NCI-H2081 treated with DMSO at 0.1 percent for 48 hours (cell line): ENCODE data around the gene YWHAH.

Source experiments
- DNase-seq: peaks from one replicate; lab custom pipeline; 2025; lab: John Stamatoyannopoulos, UW

The YWHAH gene

DNA sequence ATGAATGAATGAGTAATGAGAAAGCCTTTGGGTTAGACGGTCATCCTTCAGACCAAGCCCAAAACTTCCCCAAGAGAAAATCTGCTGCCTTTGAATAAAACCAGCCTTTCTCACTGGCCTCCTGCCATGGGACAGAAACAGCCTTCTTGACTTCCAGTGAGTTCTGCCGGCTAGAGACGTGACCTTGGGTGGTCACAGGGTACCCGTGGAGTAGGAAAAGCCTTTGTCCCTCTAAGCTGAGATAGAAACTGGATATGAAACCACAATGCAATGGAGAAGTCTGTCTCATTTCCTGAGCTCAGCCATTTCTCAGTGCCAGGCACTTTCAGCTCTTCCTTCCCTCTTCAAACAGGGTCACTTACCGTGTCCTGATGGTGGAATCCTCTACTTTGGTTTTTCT, 21.2 kb upstream of the YWHAH start:
- no peak for DNase-seq

DNA sequence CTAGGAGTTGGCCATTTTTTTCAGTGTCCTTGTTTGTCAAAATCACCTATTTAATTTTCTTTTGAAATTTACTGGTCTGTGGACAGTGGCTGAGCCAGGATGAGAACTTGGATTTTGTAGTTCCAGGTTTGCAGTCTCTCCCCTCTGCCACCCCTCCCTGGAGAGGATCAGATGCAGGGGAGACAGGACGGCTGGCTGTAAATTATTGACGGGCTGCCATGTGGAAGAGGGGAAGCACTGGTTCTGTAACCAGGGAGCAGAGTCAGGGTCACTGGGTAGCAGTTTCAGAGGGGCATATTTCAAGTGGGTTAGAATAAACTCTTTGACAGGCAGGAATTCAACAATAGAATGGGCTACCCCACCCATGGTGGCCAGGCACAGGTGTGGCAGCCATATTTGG, 20.6 kb upstream of the YWHAH start:
- DNase-seq, result no peak

DNA sequence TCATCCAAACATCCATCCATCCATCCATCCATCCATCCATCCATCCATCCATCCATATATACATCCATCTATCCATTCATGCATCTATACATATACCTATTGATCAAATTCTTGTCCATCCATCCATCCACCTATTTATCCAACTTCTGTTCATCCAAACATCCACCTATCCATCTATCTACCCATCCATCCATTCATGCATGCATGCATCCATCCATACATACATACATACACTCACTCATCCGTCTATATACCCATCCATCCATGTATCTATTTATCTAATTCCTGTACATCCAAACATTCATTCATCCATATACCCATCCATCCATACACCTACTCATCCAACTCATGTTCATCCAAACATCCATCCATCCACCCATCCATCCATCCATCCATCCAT, 19.3 kb upstream of the YWHAH start:
- DNase-seq, result no peak

DNA sequence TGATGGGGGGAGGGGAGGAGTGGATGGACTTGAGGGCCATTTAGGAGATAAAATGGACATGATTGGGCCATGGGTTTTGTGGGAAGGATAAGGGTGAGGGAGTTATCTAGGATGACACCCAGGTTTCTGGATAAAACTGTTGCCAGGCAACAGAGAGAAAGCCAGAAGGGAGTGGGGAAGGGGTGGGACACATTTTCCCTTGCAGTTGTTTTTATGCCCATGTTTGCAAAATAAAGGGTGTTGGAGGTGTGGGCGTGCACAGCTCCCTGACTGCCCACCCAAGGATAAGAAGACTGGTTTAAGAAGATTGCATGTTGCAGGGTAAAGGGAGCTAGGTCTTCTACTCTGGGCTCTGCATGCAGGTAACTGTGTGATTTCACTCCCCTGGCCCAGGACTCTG, 18.3 kb upstream of the YWHAH start:
- no peak for DNase-seq

DNA sequence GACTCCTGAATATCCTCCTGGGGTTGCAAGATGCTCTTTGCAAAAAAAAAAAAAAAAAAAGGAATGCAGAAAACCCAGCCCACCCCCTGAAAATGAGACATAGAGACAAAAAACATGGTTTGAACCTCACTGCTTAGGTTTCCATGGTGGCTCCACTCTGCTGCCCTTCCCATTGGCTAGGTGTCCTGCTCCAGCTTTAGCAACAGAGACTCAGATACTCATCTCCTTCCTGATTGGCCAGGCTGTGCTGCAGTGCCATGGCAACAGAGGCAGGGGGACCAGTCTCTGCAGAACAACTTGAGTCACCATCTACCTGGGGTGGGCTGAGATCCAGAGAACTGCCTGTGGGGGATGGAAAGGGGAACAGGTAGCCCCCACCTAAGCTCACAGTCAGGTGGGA, 17.4 kb upstream of the YWHAH start:
- no peak for DNase-seq

DNA sequence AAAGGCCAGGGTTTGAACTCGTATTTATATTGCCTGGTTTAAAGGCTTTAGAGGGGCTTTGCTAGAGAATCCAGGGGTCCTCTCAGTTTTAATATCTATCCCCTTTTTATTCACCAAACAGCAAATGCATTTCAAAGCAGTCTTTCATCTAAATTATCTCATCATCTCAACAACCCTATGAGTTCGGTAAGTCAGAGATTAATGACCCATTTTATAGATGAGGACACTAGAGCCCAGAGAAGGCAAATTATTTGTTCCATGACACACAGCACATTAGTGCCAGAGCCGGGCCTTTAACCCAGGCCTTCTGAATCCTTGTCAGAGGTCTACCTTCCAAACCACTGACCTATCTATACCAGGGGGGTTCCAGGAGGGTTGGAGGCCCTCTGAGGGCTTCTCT, 16.8 kb upstream of the YWHAH start:
- no peak for DNase-seq

DNA sequence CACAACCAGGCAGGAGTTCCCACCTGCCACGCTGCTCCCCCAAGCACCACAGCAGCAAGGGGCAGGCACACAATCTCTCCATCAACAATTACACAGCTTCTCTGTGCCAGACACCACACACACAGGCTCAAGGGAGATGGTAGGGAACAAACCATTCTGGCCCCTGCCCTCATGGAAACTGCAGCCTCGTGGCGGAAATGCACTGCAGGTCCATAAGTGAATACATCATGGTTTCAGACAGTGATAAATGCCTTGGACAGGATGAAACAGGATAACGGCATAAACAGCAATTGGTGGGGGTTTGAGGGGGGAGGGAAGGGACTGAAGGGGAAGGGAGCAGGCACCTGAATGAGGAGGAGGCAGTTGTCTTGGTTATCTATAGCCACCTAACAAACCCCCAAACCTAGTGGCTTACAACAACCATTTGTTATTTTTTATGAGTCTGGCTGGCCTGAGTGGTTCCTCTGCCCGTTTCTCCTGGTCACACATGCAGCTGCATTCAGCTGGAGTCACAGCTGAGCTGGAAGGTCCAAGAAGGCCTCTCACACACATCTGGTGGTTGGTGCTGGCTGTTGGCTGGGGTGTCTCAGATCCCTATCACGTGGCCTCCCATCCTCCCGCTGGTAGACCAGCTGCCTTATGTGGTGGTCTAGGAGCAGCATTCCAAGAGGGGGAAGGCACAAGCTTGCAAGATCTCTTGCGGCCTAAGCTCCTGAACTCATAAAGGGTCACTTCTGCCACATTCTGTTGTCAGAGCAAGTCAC, 15.0 kb upstream of the YWHAH start:
- DNase-seq, result no peak

DNA sequence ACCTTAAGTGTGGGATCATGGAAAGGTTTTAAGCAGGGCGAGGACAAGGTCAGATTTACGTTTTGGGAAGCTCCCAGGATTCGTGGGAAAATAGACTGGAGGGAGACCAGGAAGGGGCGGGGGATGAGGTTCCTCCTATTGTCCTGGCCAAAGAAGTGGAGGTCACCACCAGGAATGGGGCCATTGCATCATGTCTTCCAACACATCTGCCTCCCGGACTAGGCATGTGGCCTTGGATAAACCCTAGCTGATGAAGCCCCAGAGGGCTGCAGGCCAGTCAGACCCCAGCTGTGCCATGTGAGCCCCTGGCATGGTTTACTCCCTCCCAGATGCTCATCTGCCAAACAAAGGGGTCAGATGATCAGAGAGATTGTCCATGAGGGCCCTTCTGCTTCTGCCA, 11.5 kb upstream of the YWHAH start:
- no peak for DNase-seq

DNA sequence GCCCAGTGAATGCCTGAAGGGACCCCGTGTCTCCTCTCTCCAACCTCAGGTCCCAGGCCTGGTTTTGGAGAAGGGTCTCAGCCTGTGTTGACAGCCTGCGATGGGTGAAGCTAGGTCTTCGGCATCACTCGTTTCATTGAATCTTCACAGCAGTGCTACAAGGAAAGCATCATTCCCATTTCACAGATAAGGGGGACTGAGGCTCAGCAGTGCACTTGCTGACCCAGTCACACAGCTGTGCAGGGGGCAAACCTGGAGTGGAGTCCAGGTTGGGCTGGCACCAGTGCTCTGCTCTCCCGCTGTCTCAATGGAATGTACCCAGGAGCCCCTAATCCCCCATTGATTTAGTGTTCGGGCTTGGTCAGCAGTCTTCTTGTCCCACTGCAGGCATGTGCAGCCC, 10.9 kb upstream of the YWHAH start:
- DNase-seq, result no peak

DNA sequence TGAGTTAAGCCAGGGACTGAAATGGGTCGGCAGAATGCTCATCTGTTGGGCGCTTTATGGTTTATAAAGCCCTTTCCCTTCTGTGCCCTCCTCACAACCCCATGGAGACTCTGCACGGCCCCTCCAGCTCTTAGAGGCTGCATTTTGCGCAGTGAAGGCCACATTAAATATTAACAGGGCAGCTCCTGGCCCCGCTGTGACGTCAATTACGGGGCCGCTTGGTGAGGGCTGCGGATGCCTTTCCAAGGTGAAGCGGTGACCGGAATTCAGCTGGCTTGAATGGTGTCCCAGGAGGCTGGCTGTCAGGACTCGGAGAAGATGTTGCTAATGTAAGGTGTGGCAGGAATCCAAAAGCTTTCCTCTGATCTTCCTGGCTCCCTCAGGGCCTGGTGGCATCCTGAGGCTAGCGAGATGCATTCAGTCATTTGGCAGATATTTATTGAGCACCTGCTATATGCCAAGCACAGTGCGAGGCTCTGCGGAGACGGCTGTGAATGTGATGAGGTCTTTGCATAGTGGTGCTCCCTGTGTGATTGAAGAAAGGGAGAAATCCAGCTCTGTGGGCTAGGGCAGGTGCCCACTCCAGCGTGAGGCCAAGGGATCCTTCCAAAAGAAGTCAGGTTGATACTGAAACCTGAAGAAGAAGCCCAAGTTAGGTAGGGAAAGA, 10.4 kb upstream of the YWHAH start:
- DNase-seq, result no peak

DNA sequence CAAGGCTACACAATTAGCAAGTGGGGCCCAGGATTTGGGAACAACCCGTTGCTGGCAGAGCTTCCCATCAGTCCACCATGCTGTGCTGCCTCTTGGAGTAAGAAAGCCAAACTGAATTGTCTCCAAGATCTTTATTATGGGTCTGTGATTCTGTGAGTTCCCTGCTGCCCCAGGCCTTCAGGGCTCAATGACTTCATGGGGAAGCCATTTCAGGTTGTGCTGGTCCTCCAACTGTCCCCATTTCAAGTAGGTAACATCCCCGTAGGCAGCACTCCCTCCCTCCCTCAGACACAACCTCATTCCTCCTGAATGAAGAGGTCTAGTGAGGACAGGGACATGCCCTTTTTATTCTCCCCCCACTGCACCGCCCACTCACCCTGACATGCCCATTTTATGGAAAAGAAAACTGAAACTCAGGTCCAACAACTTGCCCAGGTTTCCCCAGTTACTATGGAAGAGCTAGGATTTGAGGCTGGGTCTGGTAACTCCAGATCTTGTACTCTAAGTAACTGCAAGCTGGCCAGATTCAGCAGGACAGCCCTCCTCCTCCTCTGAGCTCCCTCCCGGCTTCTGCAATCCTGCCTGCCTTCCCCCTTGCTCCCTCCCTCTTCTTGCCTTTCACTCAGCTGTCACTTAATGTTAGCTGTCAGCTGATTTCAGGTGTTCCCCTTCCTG, 8.2 kb upstream of the YWHAH start:
- DNase-seq, result no peak

DNA sequence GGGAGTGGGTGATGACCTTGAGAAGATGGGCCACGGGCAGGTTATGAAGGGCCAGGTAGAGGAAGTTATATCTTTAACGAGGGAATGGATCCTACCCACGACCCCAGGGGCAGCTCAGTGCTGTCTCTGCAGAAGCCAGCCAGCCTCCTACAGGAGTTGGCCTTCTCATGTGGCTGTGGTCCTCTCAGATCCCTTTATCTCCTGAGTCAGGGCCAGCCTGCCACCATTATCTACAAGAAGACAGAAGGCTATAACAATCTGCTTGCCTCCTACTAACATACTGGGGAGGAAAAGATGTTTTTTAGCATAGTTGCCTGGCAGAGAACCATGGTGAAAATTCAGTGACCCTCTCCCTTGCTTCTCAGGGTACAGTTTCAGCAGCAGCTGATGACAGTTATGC, 7.0 kb upstream of the YWHAH start:
- no peak for DNase-seq

DNA sequence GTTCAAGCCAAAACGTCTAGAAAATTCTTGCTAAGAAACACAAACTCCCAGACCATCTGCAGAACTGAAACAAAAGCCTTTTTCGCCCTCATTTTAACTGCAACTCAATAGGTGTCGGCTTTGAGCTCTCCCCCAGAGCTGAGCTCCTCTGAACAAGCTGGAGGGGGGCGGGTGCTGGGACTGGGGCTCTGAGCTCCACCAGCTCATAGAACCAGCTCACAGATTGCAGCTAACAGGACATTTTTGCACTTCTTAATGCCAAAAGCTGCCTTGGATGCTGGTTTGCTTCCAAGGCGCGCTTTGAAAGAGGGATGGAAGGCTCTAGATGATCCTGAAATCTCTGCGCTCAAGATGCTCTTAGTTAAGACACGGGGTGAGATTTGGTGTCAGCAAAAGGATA, 6.0 kb upstream of the YWHAH start:
- DNase-seq, result no peak

DNA sequence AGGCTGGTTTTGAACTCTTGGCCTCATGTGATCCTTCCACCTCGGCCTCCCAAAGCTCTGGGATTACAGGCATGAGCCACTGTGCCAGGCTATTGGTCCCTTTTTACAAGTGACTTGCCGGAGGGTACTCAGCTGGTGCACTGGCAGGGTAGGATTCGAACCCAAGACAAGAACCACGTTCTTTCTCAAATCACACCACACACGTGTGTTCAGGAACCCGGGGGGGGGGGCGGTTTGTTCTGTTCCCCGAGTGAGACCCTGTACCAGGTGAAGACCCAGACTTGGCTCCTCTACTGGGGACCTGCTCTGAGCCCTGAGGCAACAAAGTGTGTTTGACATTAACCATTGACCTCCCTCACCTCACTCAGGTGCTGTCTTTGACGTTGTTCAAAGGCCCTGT, 3.8 kb upstream of the YWHAH start:
- no peak for DNase-seq

DNA sequence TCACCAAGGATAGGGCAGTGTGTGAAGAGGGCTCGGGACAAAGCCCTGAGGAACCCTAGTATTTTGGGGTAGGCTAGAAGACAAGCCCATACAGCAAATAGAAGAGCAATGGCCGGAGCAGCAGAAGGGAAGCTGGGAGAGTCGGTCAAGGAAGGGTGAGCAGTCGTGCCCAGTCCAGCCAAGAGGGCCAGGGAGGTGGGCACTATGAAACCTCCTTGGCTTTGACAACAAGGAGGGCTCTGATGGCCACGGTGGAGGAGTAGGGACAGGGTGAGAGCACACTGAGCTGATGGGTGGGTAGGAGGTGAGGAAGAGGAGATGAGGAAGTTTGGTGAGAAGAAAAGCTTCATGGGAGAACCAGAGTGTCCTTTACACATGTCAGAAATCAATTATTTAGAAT, 2.2 kb upstream of the YWHAH start:
- DNase-seq, result no peak

DNA sequence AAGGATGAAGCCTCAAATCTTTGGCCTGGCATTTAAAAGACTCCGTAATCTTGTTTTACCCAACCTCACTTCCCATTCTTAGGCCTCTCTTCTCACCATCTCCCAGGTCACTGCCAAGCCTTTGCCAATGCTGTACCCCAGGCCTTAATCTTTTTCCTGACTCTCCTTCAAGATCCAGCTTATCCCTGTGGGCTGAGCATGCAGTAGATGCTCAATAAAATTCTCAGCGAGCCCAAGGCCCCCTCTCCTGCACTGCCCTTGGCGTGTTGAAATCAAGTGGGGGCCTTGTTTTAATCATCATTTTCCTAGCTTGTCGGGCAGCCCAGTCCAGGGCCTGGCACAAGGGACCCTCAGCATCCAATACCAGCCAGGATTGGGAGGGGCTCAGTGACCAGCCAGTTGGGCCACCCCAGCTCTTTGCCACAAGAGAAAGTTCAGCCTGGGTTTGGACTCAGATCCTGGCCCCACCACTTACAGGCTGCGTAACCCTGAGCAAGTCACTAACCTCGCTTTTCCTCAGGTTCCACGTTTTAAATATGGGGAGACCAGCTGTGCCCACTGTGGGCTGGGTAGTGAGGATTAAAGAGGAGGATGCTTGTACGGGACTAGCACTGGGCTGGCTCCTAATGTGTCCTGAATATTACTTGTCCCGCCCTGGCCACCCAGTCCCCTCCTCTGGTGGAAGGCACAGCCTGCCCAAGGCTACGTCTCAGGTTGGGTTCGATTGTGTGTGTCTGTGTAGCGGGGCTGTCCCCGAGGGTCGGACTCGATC, 943 bp upstream of the YWHAH start:
- no peak for DNase-seq

DNA sequence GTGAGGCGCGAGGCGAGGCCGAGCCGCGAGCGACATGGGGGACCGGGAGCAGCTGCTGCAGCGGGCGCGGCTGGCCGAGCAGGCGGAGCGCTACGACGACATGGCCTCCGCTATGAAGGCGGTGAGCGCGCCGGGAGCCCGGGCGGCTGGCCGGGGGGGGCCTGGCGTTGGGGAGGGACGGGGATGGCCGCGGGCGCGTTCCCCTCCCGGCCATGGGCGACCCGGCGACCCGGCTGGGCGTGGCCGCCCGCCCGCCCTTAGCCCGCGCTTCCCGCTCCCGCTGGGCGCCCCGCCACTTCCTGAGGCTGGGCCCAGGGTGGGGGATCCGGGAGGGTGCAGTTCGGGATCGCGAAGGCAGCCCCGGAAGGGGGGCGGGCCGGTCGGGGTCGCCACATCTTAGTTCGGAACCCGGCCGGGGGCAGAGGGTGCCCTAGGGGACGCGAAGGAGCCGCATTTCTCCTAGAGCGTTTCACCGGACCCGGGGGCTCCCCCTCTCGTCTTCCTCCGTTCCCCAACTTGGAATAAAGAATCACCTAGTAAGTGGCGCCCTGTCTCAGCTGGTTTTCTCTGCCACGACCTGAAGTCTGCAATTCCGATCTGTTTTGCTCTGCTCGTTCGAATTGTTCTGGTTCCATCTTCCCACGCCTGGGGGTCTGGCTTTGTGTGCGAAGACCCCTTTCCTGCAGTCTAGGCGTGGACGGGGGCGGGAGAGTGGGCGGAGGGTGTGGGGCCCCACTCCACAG, 536 bp downstream of the YWHAH start:
- no peak for DNase-seq

DNA sequence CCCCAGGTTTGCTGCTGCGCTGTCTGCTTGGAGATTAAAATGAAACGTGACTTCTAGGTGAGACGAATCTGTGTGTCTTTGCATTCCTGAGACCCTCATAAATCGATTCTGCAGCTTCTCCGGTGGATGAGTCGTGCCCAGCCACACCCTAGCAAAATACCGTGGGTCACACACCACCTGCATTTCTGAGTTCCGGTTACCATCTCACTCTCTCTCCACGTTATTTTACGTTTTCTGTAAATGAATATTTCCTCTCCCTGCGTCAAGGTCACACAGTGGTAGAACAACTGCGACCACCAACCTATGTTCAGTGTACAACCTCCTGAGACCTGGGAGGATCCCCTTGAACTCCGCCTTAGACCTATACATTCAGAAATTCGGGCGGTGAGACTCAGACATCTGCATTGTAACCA, 1.1 kb downstream of the YWHAH start:
- no peak for DNase-seq

DNA sequence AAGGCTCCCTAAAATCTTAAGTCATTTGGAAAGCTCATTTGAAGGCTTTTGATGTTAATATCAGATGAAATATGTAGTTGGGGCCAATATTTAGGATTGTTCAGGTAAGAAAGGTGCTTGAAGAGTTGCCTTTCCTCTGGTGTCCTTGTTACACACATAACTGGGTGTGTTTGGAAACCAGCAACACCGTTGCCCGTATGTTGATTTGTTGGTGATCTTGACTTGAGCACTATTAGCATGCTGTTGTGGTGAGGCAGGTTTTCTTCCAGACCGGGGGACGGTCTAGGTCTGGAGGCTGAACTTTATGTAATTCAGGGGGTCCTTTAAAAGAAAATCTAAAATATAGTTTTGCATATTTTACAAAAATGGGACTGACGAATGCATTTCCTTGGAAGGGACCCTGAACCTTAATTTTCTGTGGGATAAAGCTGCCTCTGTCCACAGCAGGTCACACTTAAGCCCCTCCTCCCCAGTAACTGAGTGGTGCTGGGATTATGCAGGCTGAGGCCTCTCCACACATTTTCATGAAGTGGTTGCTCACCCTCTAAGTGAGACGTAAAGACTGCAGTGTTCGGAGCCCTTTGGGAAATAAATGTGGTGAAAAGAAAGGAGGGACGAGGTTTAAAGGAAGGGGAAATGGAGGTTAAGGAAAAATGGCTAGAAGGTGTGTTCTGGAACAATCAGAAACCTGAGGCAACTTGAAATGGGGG, 1.8 kb downstream of the YWHAH start:
- DNase-seq, result no peak

DNA sequence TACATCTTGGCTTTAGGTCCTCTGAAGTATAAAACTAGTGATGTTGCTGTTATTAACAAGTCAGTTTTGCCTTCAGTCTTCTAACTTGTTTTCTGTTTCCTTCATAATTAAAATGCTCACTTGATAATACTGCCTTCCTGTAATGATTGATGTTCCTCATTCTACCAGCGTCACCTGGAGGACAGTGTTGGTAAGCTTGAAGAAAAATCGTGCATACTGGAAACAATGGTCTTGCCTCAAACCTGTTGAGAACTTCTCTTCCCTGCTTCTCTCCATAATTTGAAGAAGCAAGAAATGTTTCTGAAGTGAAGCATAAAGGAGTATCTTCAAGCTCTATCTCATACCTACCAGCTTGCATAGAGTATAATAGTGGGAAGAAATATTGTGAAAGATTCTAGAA, 3.0 kb downstream of the YWHAH start:
- no peak for DNase-seq

DNA sequence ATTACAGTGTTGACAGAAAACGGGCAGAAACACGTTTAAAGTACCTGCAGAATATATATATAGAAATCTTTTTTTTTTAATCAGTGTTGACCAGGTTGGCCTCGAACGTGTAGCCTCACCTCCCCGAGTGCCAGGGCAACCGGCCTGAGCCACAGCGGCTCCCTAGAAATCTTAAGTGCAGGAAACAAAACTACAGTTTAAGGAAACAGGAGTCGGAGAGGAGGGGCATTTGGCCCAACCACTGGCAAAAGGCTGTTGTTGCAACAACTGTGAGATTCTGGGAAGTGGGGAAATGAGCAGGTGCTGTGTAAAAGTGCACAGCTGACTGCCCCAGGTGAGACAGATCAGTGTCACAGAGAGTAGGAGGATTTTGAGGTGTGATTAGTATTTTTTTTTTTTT, 3.7 kb downstream of the YWHAH start:
- no peak for DNase-seq
